GM18502 (cell line): ENCODE results near the gene CDH4.

Source experiments
- ATAC-seq: cut with Tn5 transposase; IDR thresholded peaks from one replicate; pipeline ENCODE4 v1.9.1; 2021; ENCODE audit warnings: mild to moderate bottlenecking; ENCODE audit not compliant: unreplicated experiment, poor library complexity

The CDH4 gene

GRCh38 chr20:61728786-61729770 is 477.0 kb downstream of the CDH4 start:
- ATAC-seq = no peak

- no peak for ATAC-seq
Measured at GRCh38 chr20:61730631-61731362, 478.7 kb downstream of the CDH4 start.

- ATAC-seq = no peak
Measured at GRCh38 chr20:61731363-61732181, 479.5 kb downstream of the CDH4 start.

GRCh38 chr20:61732511-61733210 is 480.6 kb downstream of the CDH4 start:
- no peak for ATAC-seq

GRCh38 chr20:61733216-61733615 is 481.2 kb downstream of the CDH4 start:
- no peak for ATAC-seq

- ATAC-seq = no peak
Measured at GRCh38 chr20:61733891-61734732, 482.1 kb downstream of the CDH4 start.

GRCh38 chr20:61734733-61735502 is 482.9 kb downstream of the CDH4 start:
- no peak for ATAC-seq

GRCh38 chr20:61735503-61735785 is 483.4 kb downstream of the CDH4 start:
- ATAC-seq = no peak

GRCh38 chr20:61736001-61736635 is 484.1 kb downstream of the CDH4 start:
- ATAC-seq = no peak

GRCh38 chr20:61736751-61737310 is 484.8 kb downstream of the CDH4 start:
- no peak for ATAC-seq

GRCh38 chr20:61737346-61737745 is 485.3 kb downstream of the CDH4 start:
- no peak for ATAC-seq

- ATAC-seq = no peak
Measured at GRCh38 chr20:61737812-61738443, 485.9 kb downstream of the CDH4 start.

GRCh38 chr20:61738601-61739069 is 486.6 kb downstream of the CDH4 start:
- no peak for ATAC-seq

- no peak for ATAC-seq
Measured at GRCh38 chr20:61739086-61739831, 487.2 kb downstream of the CDH4 start.

- no peak for ATAC-seq
Measured at GRCh38 chr20:61739832-61740118, 487.7 kb downstream of the CDH4 start.

GRCh38 chr20:61742097-61742825 is 490.2 kb downstream of the CDH4 start:
- ATAC-seq = no peak
